Panc1 (cell line): Measurements from ENCODE around the gene PCMT1. TPM values are rescaled to one million over a fixed set of nuclear protein-coding genes. Genes with fewer than 3 reads are reported as not detected.

ENCODE experiments used
- ATAC-seq: fragments of 200-7000 bp; cut with Tn5 transposase; 2 replicates; pipeline ENCODE4 v1.9.1; 2020; ENCODE audit warnings: mild to moderate bottlenecking, moderate library complexity
- BruUV-seq: library from RNA; stranded (reverse); fragments of 400-500 nt; replicated peaks from 2 replicates; lab custom pipeline; 2021; lab: Mats Ljungman, UMichigan
- CTCF ChIA-PET: fragments of 300-600 bp; sonication (Branson Sonifier 250); formaldehyde crosslinking; loops from one replicate; lab custom pipeline; 2022; ENCODE audit warnings: antibody characterized with exemption; lab: Charles Lee
- POLR2A ChIA-PET: fragments of 300-600 bp; sonication (Branson Sonifier 250); formaldehyde crosslinking; loops from one replicate; lab custom pipeline; 2022; ENCODE audit warnings: antibody characterized with exemption; lab: Charles Lee
- DNase-seq: peaks from one replicate; pipeline ENCODE4 v3.0.0-alpha.2; 2010; ENCODE audit warnings: low read depth, low spot score
- H3K27ac ChIP-seq: 2 replicates; pipeline ENCODE4 v1.5.1; 2011; ENCODE audit warnings: mild to moderate bottlenecking, low read length, inconsistent platforms
- H3K27me3 ChIP-seq: fragments of 200-500 bp; sonication (Bioruptor generic); 2 replicates; pipeline ENCODE4 v1.6.0; 2014; ENCODE audit warnings: low read length, inconsistent platforms; ENCODE audit not compliant: control insufficient read depth, insufficient read depth
- H3K36me3 ChIP-seq: fragments of 200-500 bp; sonication (Bioruptor generic); 2 replicates; pipeline ENCODE4 v1.5.1; 2014; ENCODE audit warnings: inconsistent platforms, mild to moderate bottlenecking, low read length, moderate library complexity; ENCODE audit not compliant: control insufficient read depth, insufficient read depth
- H3K4me1 ChIP-seq: 2 replicates; pipeline ENCODE4 v1.5.1; 2011; ENCODE audit warnings: inconsistent platforms, mild to moderate bottlenecking, low read length, moderate library complexity; ENCODE audit not compliant: control insufficient read depth, insufficient read depth
- H3K4me3 ChIP-seq, 2 experiments: 2 replicates each; pipeline ENCODE4 v1.5.1; 2011 to 2012; ENCODE audit warnings: low read depth in 2 of 2, low read length in 2 of 2, mild to moderate bottlenecking in 2 of 2, inconsistent platforms in 1 of 2, moderate library complexity in 1 of 2
- H3K9me3 ChIP-seq: fragments of 200-500 bp; sonication (Bioruptor generic); 2 replicates; pipeline ENCODE4 v1.5.1; 2014; ENCODE audit warnings: low read depth, mild to moderate bottlenecking, inconsistent platforms, low read length, moderate library complexity; ENCODE audit not compliant: control insufficient read depth, insufficient read depth
- POLR2AphosphoS5 ChIP-seq: IDR thresholded peaks from 2 replicates; pipeline ENCODE4 v1.6.1; 2012; ENCODE audit warnings: mild to moderate bottlenecking, low read depth, low read length, moderate library complexity
- SIN3A ChIP-seq: IDR thresholded peaks from 2 replicates; pipeline ENCODE4 v1.6.1; 2012; ENCODE audit warnings: low read depth, mild to moderate bottlenecking, low read length, moderate library complexity, borderline replicate concordance; ENCODE audit not compliant: insufficient read depth
- TCF7L2 ChIP-seq: IDR thresholded peaks from 2 replicates; pipeline ENCODE4 v1.6.1; 2011; ENCODE audit warnings: mild to moderate bottlenecking, low read depth, low read length, inconsistent platforms
- in situ Hi-C: cut with HindIII; loops from 2 replicates; pipeline ENCODE4 v1.10.0; 2016; ENCODE audit warnings: low sequenced_read_pairs, low pct_unique_long_range_greater_than_20kb
- intact Hi-C: fragments of 100-400 bp; cut with micrococcal nuclease; formaldehyde crosslinking; loops from one replicate; pipeline ENCODE4 v1.10.0; 2022; ENCODE audit not compliant: unreplicated experiment
- total RNA-seq: library from RNA; stranded (reverse); gene quantifications from one replicate; pipeline ENCODE4 v1.2.1, GENCODE V29; 2021; ENCODE audit not compliant: unreplicated experiment
- TF ChIP-seq, protein P1 (sequence below): fragments of 450-650 bp; IDR thresholded peaks from 2 replicates; pipeline ENCODE4 v1.5.1; 2017; ENCODE audit warnings: mild to moderate bottlenecking
- TF ChIP-seq, protein P2 (sequence below), 2 experiments: IDR thresholded peaks; 2 replicates each; pipeline ENCODE4 v1.6.1; 2011 to 2012; ENCODE audit warnings: low read depth in 2 of 2, control low read depth in 1 of 2, low read length in 1 of 2, mild to moderate bottlenecking in 1 of 2, moderate library complexity in 1 of 2; ENCODE audit not compliant: insufficient read depth in 1 of 2

The PCMT1 gene
- total RNA-seq, 1 experiment from 2014 or later: 118 TPM

DNA sequence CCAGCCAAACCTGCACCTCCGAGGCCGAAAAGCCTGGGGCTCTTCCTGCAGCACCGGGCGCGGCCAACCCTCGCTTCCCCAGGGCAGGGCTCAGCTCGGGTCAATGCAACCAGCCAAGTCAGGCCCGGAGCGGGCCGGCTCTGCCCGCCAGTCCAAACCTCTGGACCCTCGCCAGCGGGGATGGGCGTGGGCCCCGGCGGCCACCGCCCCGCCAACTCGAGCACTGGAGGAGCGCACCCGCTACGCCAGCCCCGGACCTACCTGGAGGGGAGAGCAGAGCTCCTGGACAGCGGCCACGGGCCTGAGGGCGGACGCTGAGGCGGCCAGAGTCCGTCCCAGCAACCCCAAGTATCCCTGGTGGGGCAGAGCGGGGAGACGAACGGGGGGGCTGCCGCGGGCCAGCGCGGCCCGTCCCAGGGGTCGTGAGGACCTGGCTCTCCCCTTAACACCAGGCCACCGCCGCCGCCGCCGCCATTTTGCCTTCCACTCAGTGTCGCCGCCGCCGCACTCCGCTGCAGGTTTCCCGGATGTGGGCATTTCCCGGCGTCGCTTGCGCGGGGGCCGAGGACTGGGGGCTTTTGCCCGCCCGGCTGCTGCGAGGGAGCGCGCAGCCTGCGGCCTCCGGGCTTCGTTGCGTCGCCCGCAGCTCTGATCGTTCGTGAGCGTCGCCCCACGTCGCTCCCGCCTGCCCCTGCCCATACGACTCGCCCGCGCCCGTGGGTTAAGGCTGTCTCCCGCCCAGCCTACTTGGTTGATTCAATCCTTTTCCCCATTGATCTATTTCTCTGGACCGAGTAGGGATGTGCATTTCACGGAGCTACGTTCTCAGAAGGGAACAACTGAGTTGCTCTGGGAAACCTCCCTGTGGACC, 31.7 kb upstream of the PCMT1 start, which contains the start of gene LATS1:
Gene LATS1 (minus strand): TSS at position 514 of the 871 bp plus-strand sequence. CDS start 15,975 bp downstream, outside the sequence.
- ChIA-PET CTCF (no interaction called here), POLR2A (interaction anchor here (0.7 kb wide), 1 partner anchor 130 kb away, joined by 3 read pairs; no protein-coding TSS in a partner anchor)
- TF ChIP-seq SIN3A: peak; percentile 87; the same call in 1 of the 2 replicates
- TF ChIP-seq POLR2AphosphoS5: peak; percentile 87
- TF ChIP-seq, protein P1, sequence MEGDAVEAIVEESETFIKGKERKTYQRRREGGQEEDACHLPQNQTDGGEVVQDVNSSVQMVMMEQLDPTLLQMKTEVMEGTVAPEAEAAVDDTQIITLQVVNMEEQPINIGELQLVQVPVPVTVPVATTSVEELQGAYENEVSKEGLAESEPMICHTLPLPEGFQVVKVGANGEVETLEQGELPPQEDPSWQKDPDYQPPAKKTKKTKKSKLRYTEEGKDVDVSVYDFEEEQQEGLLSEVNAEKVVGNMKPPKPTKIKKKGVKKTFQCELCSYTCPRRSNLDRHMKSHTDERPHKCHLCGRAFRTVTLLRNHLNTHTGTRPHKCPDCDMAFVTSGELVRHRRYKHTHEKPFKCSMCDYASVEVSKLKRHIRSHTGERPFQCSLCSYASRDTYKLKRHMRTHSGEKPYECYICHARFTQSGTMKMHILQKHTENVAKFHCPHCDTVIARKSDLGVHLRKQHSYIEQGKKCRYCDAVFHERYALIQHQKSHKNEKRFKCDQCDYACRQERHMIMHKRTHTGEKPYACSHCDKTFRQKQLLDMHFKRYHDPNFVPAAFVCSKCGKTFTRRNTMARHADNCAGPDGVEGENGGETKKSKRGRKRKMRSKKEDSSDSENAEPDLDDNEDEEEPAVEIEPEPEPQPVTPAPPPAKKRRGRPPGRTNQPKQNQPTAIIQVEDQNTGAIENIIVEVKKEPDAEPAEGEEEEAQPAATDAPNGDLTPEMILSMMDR: no peak
- TF ChIP-seq, protein P2, sequence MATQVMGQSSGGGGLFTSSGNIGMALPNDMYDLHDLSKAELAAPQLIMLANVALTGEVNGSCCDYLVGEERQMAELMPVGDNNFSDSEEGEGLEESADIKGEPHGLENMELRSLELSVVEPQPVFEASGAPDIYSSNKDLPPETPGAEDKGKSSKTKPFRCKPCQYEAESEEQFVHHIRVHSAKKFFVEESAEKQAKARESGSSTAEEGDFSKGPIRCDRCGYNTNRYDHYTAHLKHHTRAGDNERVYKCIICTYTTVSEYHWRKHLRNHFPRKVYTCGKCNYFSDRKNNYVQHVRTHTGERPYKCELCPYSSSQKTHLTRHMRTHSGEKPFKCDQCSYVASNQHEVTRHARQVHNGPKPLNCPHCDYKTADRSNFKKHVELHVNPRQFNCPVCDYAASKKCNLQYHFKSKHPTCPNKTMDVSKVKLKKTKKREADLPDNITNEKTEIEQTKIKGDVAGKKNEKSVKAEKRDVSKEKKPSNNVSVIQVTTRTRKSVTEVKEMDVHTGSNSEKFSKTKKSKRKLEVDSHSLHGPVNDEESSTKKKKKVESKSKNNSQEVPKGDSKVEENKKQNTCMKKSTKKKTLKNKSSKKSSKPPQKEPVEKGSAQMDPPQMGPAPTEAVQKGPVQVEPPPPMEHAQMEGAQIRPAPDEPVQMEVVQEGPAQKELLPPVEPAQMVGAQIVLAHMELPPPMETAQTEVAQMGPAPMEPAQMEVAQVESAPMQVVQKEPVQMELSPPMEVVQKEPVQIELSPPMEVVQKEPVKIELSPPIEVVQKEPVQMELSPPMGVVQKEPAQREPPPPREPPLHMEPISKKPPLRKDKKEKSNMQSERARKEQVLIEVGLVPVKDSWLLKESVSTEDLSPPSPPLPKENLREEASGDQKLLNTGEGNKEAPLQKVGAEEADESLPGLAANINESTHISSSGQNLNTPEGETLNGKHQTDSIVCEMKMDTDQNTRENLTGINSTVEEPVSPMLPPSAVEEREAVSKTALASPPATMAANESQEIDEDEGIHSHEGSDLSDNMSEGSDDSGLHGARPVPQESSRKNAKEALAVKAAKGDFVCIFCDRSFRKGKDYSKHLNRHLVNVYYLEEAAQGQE (IDR thresholded peaks at IDR 0.05; ENCODE audit: insufficient read depth in 1 of 2, low read depth in 2 of 2, low read length in 1 of 2): peak in 1 of 2 experiments; percentile 30; a peak in 1 of 4 replicates
- ATAC-seq (peak; percentile 94), DNase-seq (peak; percentile 12)
- no peaks in the 10 kb centered on the region for H3K27me3 ChIP-seq
- in situ Hi-C loops (no loop called here), intact Hi-C loops (no loop called here)
- H3K9me3 ChIP-seq: no peaks in the 10 kb centered on the region
- peak within 1 kb of the TSS; percentile 99 for H3K27ac ChIP-seq
- no TSS peak for BruUV-seq
- H3K4me3 ChIP-seq: peak within 1 kb of the TSS; percentile 93 to 96
- H3K4me1 ChIP-seq: peaks cover 2% of the 10 kb centered on the region; the same call in 1 of the 2 replicates
- no peaks in the 10 kb centered on the region; the same call in 1 of the 2 replicates for H3K36me3 ChIP-seq

GRCh38 chr6:149719531-149719930, 30.0 kb upstream of the PCMT1 start:
- BruUV-seq: no TSS peak
- no peak for DNase-seq
- H3K4me1 ChIP-seq: peaks cover 2% of the 10 kb centered on the region; the same call in 1 of the 2 replicates
- H3K4me3 ChIP-seq: no peak overlapping the region
- no peaks in the 10 kb centered on the region for H3K27me3 ChIP-seq
- no peak for ATAC-seq
- no peaks in the 10 kb centered on the region; the same call in 1 of the 2 replicates for H3K36me3 ChIP-seq
- in situ Hi-C loops (no loop called here), intact Hi-C loops (no loop called here)
- POLR2A ChIA-PET: no interaction called here
- TF ChIP-seq, protein P2 (IDR thresholded peaks at IDR 0.05; ENCODE audit: insufficient read depth in 1 of 2, low read depth in 2 of 2, low read length in 1 of 2): no peak
- TF ChIP-seq, protein P1: no peak
- no peak for TF ChIP-seq SIN3A
- TF ChIP-seq TCF7L2: no peak
- TF ChIP-seq POLR2AphosphoS5: no peak
- no peaks in the 10 kb centered on the region for H3K9me3 ChIP-seq
- CTCF ChIA-PET: no interaction called here
- H3K27ac ChIP-seq: peak overlapping the region; percentile 61
